Measurements from ENCODE around the gene IKZF3. TPM values are rescaled to one million over a fixed set of nuclear protein-coding genes. Genes with fewer than 3 reads are reported as not detected.

The IKZF3 gene
- polyA plus RNA-seq, 1 donor (not counting 4 experiments of a cell fraction or from before 2014, with no cell fraction given): not detected

GRCh38 chr17:39808409-39808997, 55.6 kb downstream of the IKZF3 start:
- no peak overlapping the region for H3K27ac ChIP-seq (ENCODE audit: control insufficient read depth, insufficient read depth, low read length)
- H3K36me3 ChIP-seq (ENCODE audit: control insufficient read depth in 2 of 2, extremely low read depth in 1 of 2, insufficient read depth in 2 of 2, low read length in 2 of 2): no peaks in the 10 kb centered on the region
- FAIRE-seq (no peak), DNase-seq (ENCODE audit: low read depth, low spot score) (no peak)
- H4K20me1 ChIP-seq (ENCODE audit: control insufficient read depth, extremely low read depth, insufficient read depth, low read length): no peaks in the 10 kb centered on the region
- no peak for TF ChIP-seq EZH2 (IDR thresholded peaks at IDR 0.05; ENCODE audit: low read length)
- no peak for TF ChIP-seq CTCF (optimal IDR thresholded peaks at IDR 0.05 in 1 of 3, IDR thresholded peaks at IDR 0.05 in 1 of 3, conservative IDR thresholded peaks at IDR 0.05 in 1 of 3; ENCODE audit: extremely low read depth in 1 of 3, insufficient read depth in 2 of 3, low read length in 3 of 3)
- no peaks in the 10 kb centered on the region for H3K9me1 ChIP-seq (ENCODE audit: control insufficient read depth, extremely low read depth, insufficient read depth, low read length)
- H2AFZ ChIP-seq (ENCODE audit: control insufficient read depth, low read length): no peak overlapping the region
- dilution Hi-C loops (cut with MboI; ENCODE audit: extremely low pct_ligation_motif_present, low sequenced_read_pairs): no loop called here
- no peak overlapping the region for H3K4me2 ChIP-seq (ENCODE audit: control insufficient read depth, extremely low read depth, insufficient read depth, low read depth, low read length)
- no peak overlapping the region for H3K4me3 ChIP-seq (ENCODE audit: control insufficient read depth in 2 of 3, extremely low read depth in 1 of 3, insufficient read depth in 2 of 3, low read depth in 1 of 3, low read length in 3 of 3)
- H3K4me1 ChIP-seq (ENCODE audit: control insufficient read depth, extremely low read depth, insufficient read depth, low read length): no peaks in the 10 kb centered on the region
- no peak overlapping the region for H3K9ac ChIP-seq (ENCODE audit: control insufficient read depth, extremely low read depth, insufficient read depth, low read length)
- no peaks in the 10 kb centered on the region for H3K27me3 ChIP-seq (ENCODE audit: control insufficient read depth, extremely low read depth, insufficient read depth, low read length)
- H3K9me3 ChIP-seq (ENCODE audit: control insufficient read depth, low read depth, low read length): no peaks in the 10 kb centered on the region
- H3K79me2 ChIP-seq (ENCODE audit: control insufficient read depth, insufficient read depth, low read length): no peaks in the 10 kb centered on the region

DNA sequence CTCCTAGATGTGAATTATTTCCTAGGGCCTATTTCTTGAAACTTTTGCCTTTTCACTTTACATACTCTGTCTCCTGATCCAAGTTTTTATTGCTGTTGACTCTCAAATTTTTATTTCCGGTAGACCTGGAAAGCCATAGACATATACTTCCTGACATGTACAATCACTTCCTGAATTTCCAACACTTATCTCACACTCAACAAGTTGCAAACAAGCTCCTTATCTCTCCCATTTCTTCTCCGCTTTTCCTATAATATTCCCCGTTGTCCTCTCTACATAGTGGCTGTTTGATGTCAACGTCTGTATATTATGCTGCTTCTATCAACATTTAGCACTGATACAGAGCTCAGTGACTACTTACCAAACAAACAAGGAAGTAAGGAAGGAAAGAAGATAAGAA, 59.3 kb downstream of the IKZF3 start:
- H3K4me2 ChIP-seq (ENCODE audit: control insufficient read depth, extremely low read depth, insufficient read depth, low read depth, low read length): no peak overlapping the region
- H3K4me3 ChIP-seq (ENCODE audit: control insufficient read depth in 2 of 3, extremely low read depth in 1 of 3, insufficient read depth in 2 of 3, low read depth in 1 of 3, low read length in 3 of 3): no peak overlapping the region
- H2AFZ ChIP-seq (ENCODE audit: control insufficient read depth, low read length): no peak overlapping the region
- H3K9me1 ChIP-seq (ENCODE audit: control insufficient read depth, extremely low read depth, insufficient read depth, low read length): no peaks in the 10 kb centered on the region
- no peak for FAIRE-seq
- DNase-seq (ENCODE audit: low read depth, low spot score): no peak
- H3K27me3 ChIP-seq (ENCODE audit: control insufficient read depth, extremely low read depth, insufficient read depth, low read length): no peaks in the 10 kb centered on the region
- no peaks in the 10 kb centered on the region for H3K9me3 ChIP-seq (ENCODE audit: control insufficient read depth, low read depth, low read length)
- dilution Hi-C loops (cut with MboI; ENCODE audit: extremely low pct_ligation_motif_present, low sequenced_read_pairs): no loop called here
- no peak for TF ChIP-seq CTCF (optimal IDR thresholded peaks at IDR 0.05 in 1 of 3, IDR thresholded peaks at IDR 0.05 in 1 of 3, conservative IDR thresholded peaks at IDR 0.05 in 1 of 3; ENCODE audit: extremely low read depth in 1 of 3, insufficient read depth in 2 of 3, low read length in 3 of 3)
- TF ChIP-seq EZH2 (IDR thresholded peaks at IDR 0.05; ENCODE audit: low read length): no peak
- no peaks in the 10 kb centered on the region for H4K20me1 ChIP-seq (ENCODE audit: control insufficient read depth, extremely low read depth, insufficient read depth, low read length)
- H3K27ac ChIP-seq (ENCODE audit: control insufficient read depth, insufficient read depth, low read length): no peak overlapping the region
- H3K36me3 ChIP-seq (ENCODE audit: control insufficient read depth in 2 of 2, extremely low read depth in 1 of 2, insufficient read depth in 2 of 2, low read length in 2 of 2): no peaks in the 10 kb centered on the region
- no peaks in the 10 kb centered on the region for H3K79me2 ChIP-seq (ENCODE audit: control insufficient read depth, insufficient read depth, low read length)
- H3K9ac ChIP-seq (ENCODE audit: control insufficient read depth, extremely low read depth, insufficient read depth, low read length): no peak overlapping the region
- peaks cover 5% of the 10 kb centered on the region for H3K4me1 ChIP-seq (ENCODE audit: control insufficient read depth, extremely low read depth, insufficient read depth, low read length)

All from keratinocyte (primary cell).